SW 1271 (cell line): Measurements from ENCODE around the gene RBP4.

Experiments used
- DNase-seq, 2 experiments: peaks; one replicate each; lab custom pipeline; 2025; lab: John Stamatoyannopoulos, UW

Gene RBP4

GRCh38 chr10:93601146-93601773 lies at the start of gene RBP4:
Gene RBP4, minus strand, starts transcription at chr10:93601235. Its CDS starts 207 bp downstream, at chr10:93601028.
- DNase-seq, result no peak

GRCh38 chr10:93639791-93640190 lies 38.8 kb upstream of the RBP4 start:
- no peak for DNase-seq

DNA sequence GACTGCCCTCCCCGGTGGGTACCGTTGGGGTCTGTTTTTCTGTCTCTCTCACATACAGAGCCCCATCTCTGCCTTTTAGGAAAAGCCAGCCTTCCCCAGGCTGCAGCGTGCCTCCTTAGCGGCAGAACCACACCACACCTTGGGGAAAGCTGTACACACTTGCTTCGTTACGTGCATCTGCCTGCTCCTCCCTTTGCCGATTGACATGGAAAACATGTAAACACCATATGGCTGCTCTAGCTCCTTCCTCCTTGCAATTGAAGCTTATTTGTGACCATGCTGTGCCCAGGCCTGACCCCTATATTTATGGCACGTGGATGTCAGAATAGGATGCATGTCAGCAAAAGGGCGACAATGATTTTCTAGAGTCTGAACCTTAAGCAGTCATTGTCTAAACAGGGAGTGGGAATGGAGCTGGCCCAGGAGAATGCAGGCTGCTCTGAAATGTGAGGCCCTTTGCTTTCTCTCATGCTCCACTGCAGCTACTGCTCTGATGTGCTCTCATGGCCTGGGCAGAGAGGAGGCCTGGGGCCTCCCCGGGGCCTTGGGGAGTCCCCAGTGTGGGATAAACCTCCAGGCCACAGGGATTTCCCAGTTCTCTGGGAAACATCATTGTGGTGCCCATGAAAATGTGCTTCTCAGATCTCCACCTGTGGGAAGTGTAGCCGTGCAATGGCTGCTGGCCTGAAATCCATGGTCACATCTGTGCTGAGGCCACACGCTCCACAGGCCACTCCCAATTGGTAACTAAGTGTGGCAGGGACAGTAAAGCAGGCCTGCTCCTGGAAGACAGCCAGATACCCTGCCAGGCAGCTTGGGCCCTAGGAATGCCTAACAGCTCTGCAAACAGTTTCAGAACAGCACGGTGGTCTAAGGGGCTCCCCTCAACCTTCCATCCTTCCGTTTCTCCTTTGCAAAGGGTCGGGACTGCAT lies 29.9 kb upstream of the RBP4 start:
- DNase-seq, result no peak

- DNase-seq, result no peak
These were observed 28.7 kb upstream of the RBP4 start for GRCh38 chr10:93629647-93630305.

- DNase-seq, result no peak
These were observed 27.8 kb upstream of the RBP4 start for GRCh38 chr10:93628858-93629257.

DNA sequence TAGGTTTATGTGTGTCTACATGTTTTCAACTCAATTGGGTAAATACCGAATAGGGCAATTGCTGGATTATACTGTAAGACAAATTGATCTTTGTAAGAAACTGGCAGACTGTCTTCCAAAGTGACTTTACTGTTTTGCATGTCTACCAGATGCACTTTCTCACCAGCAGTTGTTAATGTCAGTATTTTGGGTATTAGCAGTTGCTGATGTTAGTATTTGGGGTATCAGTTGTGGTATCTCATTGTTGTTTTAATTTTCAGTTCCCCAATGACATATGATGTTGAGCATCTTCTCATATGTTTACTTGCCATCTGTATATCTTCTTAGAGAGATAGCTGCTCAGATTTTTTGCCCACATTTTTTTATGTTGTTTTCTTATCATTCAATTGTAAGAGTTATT lies 21.9 kb upstream of the RBP4 start:
- no peak for DNase-seq

GRCh38 chr10:93620925-93621324 lies 19.9 kb upstream of the RBP4 start:
- no peak for DNase-seq

- no peak for DNase-seq
These were observed 14.7 kb upstream of the RBP4 start for GRCh38 chr10:93615576-93616235.

GRCh38 chr10:93614101-93614825 lies 13.2 kb upstream of the RBP4 start:
- DNase-seq, result no peak

DNA sequence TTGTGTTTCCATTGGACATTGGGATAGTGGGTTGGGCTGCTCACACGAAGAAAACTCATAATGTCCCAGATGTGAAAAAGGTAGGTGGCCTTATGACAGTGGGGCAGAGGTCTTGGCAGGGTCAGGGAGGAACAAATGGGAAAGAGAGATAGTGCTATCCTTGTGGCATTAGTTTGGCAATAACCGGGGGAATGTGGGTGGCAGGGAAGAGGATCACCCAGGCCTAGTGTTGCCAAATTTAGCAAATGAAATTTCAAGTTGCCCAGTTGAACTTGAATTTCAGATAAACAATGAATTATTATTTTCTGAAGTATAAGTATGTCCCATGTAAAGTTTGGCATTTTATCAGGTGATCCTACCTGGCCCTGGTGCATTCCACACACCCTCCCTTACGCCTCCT lies 12.1 kb upstream of the RBP4 start:
- no peak for DNase-seq

DNA sequence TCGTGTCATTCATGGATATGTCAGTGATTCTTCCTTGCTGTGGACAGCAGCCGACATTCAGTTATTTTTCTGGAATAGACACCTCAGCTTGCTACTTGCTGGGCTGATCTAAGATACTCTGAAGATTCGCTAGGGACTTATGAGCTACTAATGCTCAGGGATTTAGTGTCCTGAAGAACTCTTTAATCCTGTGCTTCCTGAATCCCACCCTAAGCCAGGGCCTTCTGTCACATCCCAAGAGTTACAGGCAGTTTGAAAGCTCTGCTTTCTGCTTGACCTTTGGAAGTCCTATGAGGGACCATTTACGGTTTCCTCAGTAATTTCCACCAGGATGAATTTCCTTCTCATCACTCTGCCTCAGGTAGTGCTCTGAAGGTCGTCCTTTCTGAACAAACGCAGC lies 11.3 kb upstream of the RBP4 start, which contains the start of gene PDE6C:
Gene PDE6C, plus strand, starts transcription at position 227 of the 400 bp plus-strand sequence. CDS start 189 bp downstream, outside the sequence.
- DNase-seq, result no peak

DNA sequence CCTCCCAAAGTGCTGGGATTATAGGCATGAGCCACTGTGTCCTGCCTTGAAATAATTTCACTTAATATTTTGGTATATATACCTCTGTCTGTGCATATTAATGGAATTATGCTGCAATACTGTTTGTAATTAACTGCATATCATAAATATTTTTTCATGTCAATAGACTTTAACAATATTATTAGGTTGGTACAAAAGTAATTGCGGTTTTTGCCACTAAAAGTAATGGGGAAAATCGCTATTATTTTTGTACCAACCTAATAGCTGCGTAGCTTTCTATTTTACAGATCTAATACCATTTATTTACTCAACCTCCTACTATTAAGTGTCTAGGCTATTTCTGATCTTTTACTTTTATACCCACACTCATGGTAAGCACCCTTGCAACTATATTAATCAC lies 7.4 kb upstream of the RBP4 start:
- no peak for DNase-seq

GRCh38 chr10:93604146-93604545 lies 3.1 kb upstream of the RBP4 start:
- DNase-seq, result no peak

GRCh38 chr10:93603023-93603422 lies 2.0 kb upstream of the RBP4 start:
- DNase-seq, result no peak

- DNase-seq, result no peak
These were observed 733 bp upstream of the RBP4 start for GRCh38 chr10:93601774-93602162.

- DNase-seq, result no peak
These were observed 439 bp downstream of the RBP4 start for GRCh38 chr10:93600446-93601145.

DNA sequence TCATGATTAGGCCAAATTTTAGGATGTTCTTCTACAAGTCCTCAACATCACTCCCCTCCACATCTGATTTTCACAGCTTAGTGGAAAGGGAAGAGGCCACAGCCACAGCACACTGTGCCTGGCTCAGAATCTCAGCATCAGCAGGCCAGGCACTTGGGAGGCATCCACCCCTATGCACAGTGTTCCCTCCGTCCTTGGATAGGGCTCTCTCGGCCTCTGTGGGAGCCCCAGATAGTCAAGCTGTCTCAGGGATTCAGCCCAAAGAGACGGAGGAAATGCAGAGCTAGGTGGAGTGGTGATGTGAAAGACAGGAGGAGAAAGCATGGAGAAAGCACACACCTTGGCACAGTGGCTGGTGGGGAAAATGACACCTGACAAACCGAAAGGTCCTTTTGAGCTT lies 1.3 kb downstream of the RBP4 start:
- DNase-seq, result no peak

DNA sequence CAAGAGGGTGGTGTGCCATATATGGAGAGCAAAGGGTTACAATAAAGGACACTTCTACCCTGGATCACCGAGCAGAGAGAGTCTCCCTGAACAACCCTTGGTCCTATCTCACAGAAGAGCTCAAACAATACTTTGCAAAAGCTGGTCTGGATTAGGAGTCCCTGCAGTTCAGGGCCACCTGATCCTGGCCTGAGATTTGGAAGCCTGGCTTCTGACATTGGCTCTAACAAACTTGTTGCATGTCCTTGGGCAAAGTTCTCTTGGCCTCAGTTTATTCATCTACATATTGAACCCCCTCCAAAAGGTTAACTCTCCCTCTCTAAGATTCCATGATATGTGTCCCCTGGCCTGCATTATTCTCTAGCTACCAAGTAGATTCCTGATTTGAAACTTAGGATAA lies 1.7 kb downstream of the RBP4 start:
- no peak for DNase-seq

GRCh38 chr10:93598157-93598556 lies 2.9 kb downstream of the RBP4 start:
- no peak for DNase-seq

GRCh38 chr10:93597075-93597599 lies 3.9 kb downstream of the RBP4 start:
- DNase-seq, result no peak

DNA sequence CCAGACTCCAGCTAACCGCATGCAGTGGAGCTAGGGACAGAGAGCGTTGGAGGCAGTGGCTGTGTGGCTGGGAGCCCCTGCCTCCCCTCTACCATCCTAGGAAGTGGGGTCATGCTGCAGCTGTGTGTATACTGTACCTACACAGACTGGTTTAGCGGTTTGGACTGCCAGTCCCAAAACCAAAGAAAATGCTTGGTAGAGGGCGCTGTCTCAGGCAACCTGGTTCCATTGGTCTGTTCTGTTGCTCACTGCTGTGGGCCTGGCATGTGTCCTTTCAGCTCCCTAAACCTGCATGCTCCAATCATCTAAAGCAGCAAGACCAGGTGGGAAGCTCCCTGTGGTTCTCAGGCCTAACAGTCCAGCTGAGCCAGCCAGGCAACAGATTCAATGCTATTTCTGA lies 4.5 kb downstream of the RBP4 start:
- DNase-seq, result no peak
